Myocyte (in vitro differentiated cells): ENCODE data around the gene HPRT1. TPM values are rescaled to one million over a fixed set of nuclear protein-coding genes. Genes with fewer than 3 reads are reported as not detected.

Experiments used
- DNase-seq: peaks from one replicate; pipeline ENCODE4 v3.0.0-alpha.2; 2012; ENCODE audit warnings: low read depth
- total RNA-seq: library from RNA; depleted of rRNA; stranded (reverse); fragments of >200 nt; gene quantifications from 2 replicates; pipeline ENCODE4 v1.2.3, GENCODE V29; 2014

HPRT1 gene
- total RNA-seq, 1 donor from 2014 or later = 5.4 TPM

- DNase-seq = no peak
Measured at GRCh38 chrX:134472041-134472440, 12.1 kb downstream of the HPRT1 start.

- DNase-seq = no peak
Measured at GRCh38 chrX:134476284-134476683, 16.3 kb downstream of the HPRT1 start.

DNA sequence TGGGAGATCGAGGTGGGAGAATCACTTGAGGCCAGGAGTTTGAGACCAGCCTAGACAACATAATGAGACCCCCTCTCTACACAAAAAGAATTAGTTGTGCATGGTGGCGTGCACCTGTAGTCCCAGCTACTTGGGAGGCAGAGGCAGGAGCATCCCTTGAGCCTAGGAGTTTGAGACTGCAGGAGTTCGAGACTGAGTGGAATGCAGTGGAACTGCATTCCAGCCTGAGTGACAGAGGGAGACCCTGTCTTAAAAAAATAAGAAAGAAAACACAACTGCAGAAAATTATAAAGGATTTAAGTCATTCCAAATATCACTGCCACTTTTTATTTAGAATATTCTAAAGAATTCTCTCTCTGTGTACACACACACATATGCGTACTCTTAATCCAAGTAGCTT lies 18.4 kb downstream of the HPRT1 start:
- no peak for DNase-seq

DNA sequence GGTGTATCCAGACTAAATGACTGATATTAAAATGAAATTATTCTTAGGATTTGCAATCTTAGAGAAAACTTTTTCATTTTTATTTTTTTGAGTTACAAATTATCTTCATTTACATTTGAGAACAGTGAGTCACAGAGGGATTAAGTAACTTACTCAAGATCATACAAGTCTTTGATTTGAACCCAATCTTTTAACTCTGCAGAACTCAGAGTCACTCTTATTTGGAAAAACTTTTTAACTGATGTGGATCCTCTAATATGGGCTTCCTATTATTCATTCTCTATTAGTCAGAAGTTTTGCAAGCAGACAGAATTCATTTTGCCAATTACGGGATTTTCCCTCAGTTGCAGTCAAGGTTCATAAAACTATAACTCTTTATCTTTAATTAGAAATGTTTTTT lies 20.1 kb downstream of the HPRT1 start:
- no peak for DNase-seq

DNA sequence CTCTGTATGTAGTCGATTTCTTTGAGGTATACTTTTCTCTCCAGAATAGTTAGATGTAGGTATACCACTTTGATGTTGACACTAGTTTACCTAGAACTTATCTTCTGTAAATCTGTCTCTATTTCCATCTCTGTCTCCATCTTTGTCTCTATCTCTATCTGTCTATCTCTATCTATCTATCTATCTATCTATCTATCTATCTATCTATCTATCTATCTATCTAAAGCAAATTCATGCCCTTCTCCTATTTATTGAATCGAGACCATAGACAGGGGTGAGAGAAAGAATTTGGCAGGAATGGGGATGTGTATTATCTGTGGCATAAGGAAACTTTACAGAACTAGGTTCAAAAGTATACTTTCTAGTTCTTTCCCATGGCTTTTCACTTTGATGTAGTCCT lies 21.4 kb downstream of the HPRT1 start:
- no peak for DNase-seq

- DNase-seq = no peak
Measured at GRCh38 chrX:134482371-134482770, 22.4 kb downstream of the HPRT1 start.

- DNase-seq = peak; percentile 55
Measured at GRCh38 chrX:134484039-134484438, 24.1 kb downstream of the HPRT1 start.

DNA sequence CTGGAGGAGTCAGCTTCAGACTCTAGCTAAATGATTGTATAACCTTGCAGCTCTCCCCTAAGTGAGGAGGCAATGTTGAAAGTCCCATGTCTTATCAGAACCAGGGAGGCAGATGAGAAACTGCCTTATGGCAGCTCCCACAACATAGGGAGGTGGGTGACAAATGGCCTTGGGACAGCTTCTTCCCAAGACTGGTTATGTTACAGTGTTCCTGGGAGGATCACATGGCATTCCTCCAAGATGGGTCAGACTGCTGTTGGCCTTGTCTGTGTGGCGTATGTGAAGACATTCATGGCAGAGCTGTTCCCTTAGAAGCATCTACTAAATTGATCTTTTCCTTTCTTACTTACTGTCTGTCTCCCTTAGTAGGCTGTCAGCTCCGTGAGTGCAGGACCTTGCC lies 42.0 kb downstream of the HPRT1 start:
- peak; percentile 14 for DNase-seq

DNA sequence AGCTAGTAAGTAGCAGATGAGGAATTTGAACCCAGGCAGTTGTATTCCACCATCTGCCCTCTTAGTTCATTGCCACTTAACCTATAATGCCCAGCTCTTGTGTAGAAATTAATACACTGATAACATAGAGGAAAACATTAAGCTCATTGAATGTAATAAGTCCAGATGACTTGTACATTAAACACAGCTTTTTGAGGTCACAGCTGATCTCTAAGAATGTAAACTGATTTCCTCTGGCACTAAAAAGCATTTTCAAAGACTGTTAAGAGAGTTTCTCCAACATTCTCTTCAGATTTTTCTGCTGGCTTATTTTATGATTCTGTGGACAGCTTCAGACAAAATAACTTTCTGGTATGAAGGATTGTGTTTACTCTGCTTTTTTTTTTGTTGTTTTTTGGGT lies 42.7 kb downstream of the HPRT1 start:
- no peak for DNase-seq

DNA sequence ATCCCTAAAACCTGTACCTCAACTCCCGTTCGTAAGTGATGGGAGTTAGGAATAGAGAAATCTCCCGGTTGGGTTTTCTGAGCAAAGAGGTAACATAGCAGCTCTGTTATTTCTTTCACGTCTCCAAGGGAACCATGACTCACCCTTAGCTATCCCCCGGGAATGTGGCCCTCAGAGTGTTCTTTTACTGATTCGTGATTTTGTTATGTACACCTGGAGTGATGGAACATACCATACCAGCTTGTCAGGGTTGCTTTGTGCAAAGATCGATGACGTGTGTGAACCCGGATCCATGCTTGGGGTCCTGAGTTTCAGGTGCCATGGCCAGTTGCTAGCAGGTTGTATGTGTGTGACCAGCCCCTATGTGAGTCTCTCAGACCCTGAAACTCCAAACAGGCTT lies 52.6 kb downstream of the HPRT1 start:
- peak; percentile 29 for DNase-seq

DNA sequence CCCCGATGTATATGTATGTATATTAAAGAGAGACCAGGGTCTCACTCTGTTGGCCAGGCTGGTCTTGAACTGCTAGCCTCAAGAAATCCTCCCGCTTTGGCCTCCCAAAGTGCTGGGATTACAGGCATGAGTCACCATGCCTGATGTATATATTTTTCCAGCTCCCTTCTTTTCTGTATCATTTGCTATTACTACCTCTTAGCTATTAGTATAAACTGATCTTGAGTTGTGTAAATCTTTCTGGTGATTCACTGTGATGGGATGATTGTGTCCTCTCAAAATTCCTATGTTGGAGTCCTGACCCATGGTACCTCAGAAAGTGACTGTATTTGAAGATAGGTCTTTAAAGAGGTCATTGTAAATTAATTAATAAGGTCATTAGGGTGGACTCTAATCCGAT lies 53.1 kb downstream of the HPRT1 start:
- DNase-seq = no peak

DNA sequence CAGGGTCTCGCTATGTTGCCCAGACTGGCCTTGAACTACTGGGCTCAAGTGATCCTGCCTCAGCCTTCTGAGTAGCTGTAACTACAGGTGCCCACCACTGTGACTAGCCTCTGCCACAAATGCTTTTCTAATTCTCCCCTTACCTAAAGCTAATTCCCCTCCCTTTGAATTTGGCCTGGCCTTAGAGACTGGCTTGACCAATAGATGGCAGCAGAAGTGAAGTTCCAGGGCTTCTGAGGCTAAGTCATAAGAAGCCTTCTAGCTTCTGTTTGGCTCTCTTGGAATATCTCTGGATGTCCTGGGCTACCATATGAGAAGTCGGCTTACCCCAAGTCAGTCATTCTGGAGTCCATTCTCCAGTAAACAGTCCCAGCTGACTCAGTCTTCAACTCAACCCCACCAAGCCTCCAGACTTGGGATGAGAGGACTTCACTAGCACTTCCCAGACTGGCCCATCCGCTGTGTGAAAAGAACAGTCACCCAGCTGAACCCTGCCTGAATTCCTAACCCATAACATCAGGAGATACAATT lies 61.0 kb downstream of the HPRT1 start:
- DNase-seq = peak; percentile 68

GRCh38 chrX:134524181-134524580 lies 64.2 kb downstream of the HPRT1 start:
- no peak for DNase-seq

DNA sequence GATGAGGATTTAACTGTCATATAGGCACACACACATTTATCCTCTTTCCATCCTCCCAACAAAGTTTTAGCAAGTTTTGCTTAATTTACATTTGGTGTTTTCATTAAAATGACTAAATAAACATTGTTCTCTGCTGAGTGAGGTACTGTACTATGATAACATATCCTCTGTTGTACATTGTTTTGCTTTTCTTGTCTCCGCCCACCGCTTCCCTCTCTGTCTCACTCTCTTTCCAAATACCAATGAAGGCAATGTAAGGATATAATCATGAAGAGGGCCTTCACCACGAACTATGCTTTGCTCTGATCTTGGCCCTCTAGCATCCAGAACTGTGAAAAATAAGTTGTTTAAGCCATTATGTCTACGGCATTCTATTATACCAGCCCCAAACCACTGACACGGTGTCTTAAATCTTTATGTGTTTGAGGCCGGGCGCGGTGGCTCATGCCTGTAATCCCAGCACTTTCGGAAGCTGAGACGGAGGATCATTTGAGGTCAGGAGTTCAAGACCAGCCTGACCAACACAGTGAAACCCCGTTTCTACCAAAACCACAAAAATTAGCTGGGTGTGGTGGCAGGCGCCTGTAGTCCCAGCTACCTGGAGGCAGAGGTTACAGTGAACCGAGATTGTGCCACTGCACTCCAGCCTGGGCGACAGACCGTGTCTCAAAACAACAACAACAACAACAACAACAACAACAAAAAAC lies 65.3 kb downstream of the HPRT1 start:
- DNase-seq = no peak

- no peak for DNase-seq
Measured at GRCh38 chrX:134526399-134526798, 66.4 kb downstream of the HPRT1 start.

GRCh38 chrX:134528960-134529359 lies 69.0 kb downstream of the HPRT1 start:
- no peak for DNase-seq

DNA sequence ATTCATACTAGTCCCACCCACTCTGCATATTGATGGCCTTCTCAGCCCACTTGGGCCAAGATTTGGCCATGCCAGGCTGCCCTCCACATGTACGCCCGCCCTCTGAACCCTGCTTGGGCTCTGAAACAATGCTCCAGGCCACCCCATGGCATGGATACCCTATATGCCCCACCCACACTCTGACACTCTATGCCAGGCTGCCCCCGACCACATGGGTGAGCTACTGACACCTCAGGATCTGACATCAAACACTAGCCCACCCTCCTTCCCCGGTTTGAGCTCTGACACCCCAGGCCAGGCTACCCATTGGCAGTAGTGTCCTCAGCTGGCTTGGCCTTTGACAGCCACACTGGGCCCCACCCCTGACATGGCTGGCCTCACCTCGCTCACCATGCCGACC lies 69.5 kb downstream of the HPRT1 start:
- no peak for DNase-seq

GRCh38 chrX:134530845-134531244 lies 70.9 kb downstream of the HPRT1 start:
- DNase-seq = no peak

GRCh38 chrX:134533352-134533751 lies 73.4 kb downstream of the HPRT1 start:
- no peak for DNase-seq

GRCh38 chrX:134533952-134534351 lies 74.0 kb downstream of the HPRT1 start:
- no peak for DNase-seq

DNA sequence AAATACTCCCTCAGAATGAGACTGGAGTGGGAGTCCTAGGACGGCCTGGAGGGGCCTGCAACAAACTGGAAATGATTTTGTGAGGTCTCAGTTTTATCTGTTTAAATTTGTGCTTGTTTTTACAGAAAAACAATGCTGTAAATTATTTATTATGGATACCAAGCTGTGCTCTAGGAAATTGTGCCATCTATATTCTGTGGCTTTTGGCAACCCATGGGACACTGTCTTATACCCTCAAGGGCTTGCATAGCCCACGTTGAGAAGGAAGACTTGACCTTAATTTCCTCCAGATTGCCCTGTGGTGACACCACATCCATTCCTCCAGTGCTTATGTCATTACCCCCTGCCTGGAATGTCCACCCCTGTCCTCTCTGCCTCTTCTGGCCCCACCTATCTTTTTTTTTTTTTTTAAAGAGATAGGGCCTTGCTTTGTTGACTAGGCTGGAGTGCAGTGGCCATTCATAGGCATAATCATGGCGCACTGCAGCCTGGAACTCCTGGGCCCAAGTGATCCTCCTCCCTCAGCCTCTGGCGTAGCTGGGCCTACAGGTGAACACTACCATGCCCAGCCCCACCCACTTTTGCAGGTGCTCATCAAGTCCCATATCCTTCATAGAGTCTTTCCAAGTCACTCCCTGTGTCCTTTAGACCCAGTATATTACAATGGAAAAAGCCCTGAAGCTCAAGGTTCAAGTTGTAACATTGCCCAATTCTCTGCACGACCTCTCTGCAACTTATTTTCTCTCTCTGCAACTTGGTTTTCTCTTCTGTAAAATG lies 77.4 kb downstream of the HPRT1 start:
- peak; percentile 67 for DNase-seq

DNA sequence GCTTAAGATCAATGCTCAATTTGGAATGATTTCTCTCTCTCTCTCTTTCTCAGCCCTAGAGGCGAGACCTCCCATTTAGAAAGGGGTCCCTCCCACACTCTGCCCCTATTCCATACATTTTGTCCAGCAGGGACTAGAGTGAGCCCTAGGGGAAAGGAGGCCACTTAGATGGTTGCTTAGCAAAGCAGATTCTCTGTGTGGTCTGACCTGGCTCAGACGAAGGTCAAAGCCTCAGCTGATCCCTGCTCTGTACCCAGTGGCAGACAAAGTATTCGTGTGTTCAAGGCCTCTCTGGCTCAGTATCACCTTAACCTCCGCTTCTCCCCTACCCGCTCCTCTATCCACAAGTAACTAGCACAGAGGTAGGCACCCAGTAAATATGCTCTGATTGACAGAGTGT lies 78.4 kb downstream of the HPRT1 start:
- no peak for DNase-seq

DNA sequence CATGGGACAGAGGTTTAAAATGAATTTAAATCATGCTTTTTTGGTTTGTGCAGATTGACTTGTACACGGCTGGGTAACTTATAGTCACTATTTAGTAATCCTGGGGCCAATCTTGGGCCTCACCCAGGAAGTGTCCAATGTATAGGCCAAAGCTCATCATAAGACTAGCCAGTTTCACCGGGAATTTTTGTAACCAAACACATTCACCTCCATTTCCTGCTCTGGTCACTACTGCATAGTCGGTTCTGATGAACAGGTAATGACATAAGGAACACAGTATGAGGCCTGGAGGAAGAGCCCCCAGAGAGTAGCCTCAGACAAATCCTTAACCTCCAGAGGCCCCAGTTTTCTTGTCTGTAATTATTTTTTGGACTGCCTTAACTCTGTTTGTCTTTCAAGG lies 81.9 kb downstream of the HPRT1 start:
- no peak for DNase-seq
